ENCODE measurements around the gene IL17RD. TPM values are rescaled to one million over a fixed set of nuclear protein-coding genes. Genes with fewer than 3 reads are reported as not detected.

IL17RD gene
- total and polyA plus RNA-seq, 10 of the 15 experiments (the other 5 are each of a cell fraction or from before 2014, with no cell fraction given) = 0.01 to 0.08 (median 0.04) TPM; not detected in 3

- WGBS (ENCODE audit: insufficient coverage, insufficient replicate concordance, low lambda C conversion rate, missing lambda C conversion rate) = 19% methylated on average over 7 of the region's 7 CpGs
- intact Hi-C loops (cut with micrococcal nuclease; ENCODE audit: unreplicated experiment) = loop anchor here (2.0 kb wide), 1 partner anchor 23 kb away; no protein-coding TSS in a partner anchor
- ChIA-PET SMC1A (ENCODE audit: uncharacterized antibody, unreplicated experiment) (interaction anchor here (0.5 to 3.1 kb wide), 9 partner anchors 11 to 800 kb away, joined by 3 to 7 read pairs (median 4); no protein-coding TSS in a partner anchor), RAD21 (ENCODE audit: unreplicated experiment) (interaction anchor here (0.7 to 1.1 kb wide), 4 partner anchors 32 to 351 kb away, joined by 3 read pairs; no protein-coding TSS in a partner anchor), POLR2A (interaction anchor here (0.6 to 1.2 kb wide), 6 partner anchors 10 to 1150 kb away, joined by 3 to 6 read pairs (median 3); no protein-coding TSS in a partner anchor), CTCF (interaction anchor here (0.7 to 1.7 kb wide), 8 partner anchors 13 to 56 kb away, joined by 3 to 6 read pairs (median 4); no protein-coding TSS in a partner anchor)
- ATAC-seq (peak; percentile 49), DNase-seq (ENCODE audit: low read depth, low spot score) (no peak), FAIRE-seq (no peak)
- Histone ChIP-seq H3K4me2 (ENCODE audit: control insufficient read depth, insufficient read depth) (peak overlapping the region; percentile 41), H3K4me1 (ENCODE audit: control insufficient read depth, insufficient read depth, low read length) (peaks cover 11% of the 10 kb centered on the region), H2AFZ (ENCODE audit: control insufficient read depth, low read depth, low read length) (peak overlapping the region; percentile 24; the same call in 1 of the 2 replicates), H3K27me3 (replicated peaks in 1 of 2; ENCODE audit: control insufficient read depth in 2 of 2, insufficient read depth in 2 of 2, low read length in 1 of 2) (no peaks in the 10 kb centered on the region), H3K27ac (ENCODE audit: control insufficient read depth, insufficient read depth) (no peak overlapping the region), H3K9me3 (replicated peaks; ENCODE audit: control insufficient read depth, insufficient read depth, low read length) (no peaks in the 10 kb centered on the region), H3K79me2 (ENCODE audit: control insufficient read depth, insufficient read depth, low read length) (no peaks in the 10 kb centered on the region), H4K20me1 (ENCODE audit: control insufficient read depth, insufficient read depth) (no peaks in the 10 kb centered on the region), H3K4me3 (no peak overlapping the region), H3K9ac (ENCODE audit: control insufficient read depth, insufficient read depth, low read length) (no peak overlapping the region), H3K36me3 (ENCODE audit: control insufficient read depth in 2 of 2, insufficient read depth in 2 of 2, low read length in 1 of 2) (no peaks in the 10 kb centered on the region)
- TF ChIP-seq IKZF1 (conservative IDR thresholded peaks at IDR 0.05) (peak; percentile 20; the same call in 1 of the 2 replicates), RAD21 (IDR thresholded peaks at IDR 0.05; ENCODE audit: insufficient read depth, low read depth, low read length) (no peak), RB1 (IDR thresholded peaks at IDR 0.05; ENCODE audit: borderline replicate concordance) (no peak), RUNX3 (IDR thresholded peaks at IDR 0.05; ENCODE audit: low read length) (0 out of 2 replicates have a peak, but pooled peaks have one; percentile 22), JUND (IDR thresholded peaks at IDR 0.05; ENCODE audit: low read depth, low read length) (no peak), NKRF (conservative IDR thresholded peaks at IDR 0.05) (no peak), POLR2A (IDR thresholded peaks at IDR 0.05; ENCODE audit: low read depth, low read length) (no peak), USF1 (IDR thresholded peaks at IDR 0.05; ENCODE audit: borderline replicate concordance, extremely low read length, insufficient read depth, low read depth, low read length) (no peak), TBL1XR1 (IDR thresholded peaks at IDR 0.05; ENCODE audit: low read depth, low read length) (no peak), TAF1 (IDR thresholded peaks at IDR 0.05; ENCODE audit: borderline replicate concordance, low read depth, low read length) (no peak), NRF1 (conservative IDR thresholded peaks at IDR 0.05; ENCODE audit: low read depth, low read length) (no peak), BHLHE40 (IDR thresholded peaks at IDR 0.05; ENCODE audit: borderline replicate concordance in 1 of 2, low read depth in 2 of 2, low read length in 1 of 2) (no peak), SIN3A (IDR thresholded peaks at IDR 0.05; ENCODE audit: low read depth, low read length) (no peak), CREM (IDR thresholded peaks at IDR 0.05; ENCODE audit: low read depth) (no peak), EED (IDR thresholded peaks at IDR 0.05; ENCODE audit: low read depth) (peak; percentile 56), NFIC (IDR thresholded peaks at IDR 0.05; ENCODE audit: low read depth, low read length) (0 out of 2 replicates have a peak, but pooled peaks have one; percentile 16), GABPA (IDR thresholded peaks at IDR 0.05; ENCODE audit: low read depth) (no peak)
- TF ChIP-seq, protein P1, sequence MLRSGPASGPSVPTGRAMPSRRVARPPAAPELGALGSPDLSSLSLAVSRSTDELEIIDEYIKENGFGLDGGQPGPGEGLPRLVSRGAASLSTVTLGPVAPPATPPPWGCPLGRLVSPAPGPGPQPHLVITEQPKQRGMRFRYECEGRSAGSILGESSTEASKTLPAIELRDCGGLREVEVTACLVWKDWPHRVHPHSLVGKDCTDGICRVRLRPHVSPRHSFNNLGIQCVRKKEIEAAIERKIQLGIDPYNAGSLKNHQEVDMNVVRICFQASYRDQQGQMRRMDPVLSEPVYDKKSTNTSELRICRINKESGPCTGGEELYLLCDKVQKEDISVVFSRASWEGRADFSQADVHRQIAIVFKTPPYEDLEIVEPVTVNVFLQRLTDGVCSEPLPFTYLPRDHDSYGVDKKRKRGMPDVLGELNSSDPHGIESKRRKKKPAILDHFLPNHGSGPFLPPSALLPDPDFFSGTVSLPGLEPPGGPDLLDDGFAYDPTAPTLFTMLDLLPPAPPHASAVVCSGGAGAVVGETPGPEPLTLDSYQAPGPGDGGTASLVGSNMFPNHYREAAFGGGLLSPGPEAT (IDR thresholded peaks at IDR 0.05; ENCODE audit: low read depth) = 0 out of 2 replicates have a peak, but pooled peaks have one; percentile 33
- in situ Hi-C loops (cut with MboI) = no loop called here
- BruUV-seq (replicated peaks) = no TSS peak
These were observed 118.9 kb downstream of the IL17RD start for GRCh38 chr3:57046101-57046765.

Data from GM12878 (cell line).